Thyroid gland (tissue), 4 donors: ENCODE data around the gene TEX55. TPM values are rescaled to one million over a fixed set of nuclear protein-coding genes. Genes with fewer than 3 reads are reported as not detected.

Source experiments
- DNase-seq, 2 donors: peaks; one replicate each; pipeline ENCODE4 v3.0.0-alpha.2; 2019
- H3K27ac ChIP-seq, 3 donors: fragments of 200-600 bp; sonication (generic); 1 replicate in 2 of 3; 2 replicates in 1 of 3; pipeline ENCODE4 v1.5.1; 2016 to 2019; ENCODE audit warnings: mild to moderate bottlenecking in 1 of 3, moderate library complexity in 1 of 3
- H3K27me3 ChIP-seq: fragments of 200-600 bp; sonication (generic); one replicate; pipeline ENCODE4 v1.5.1; 2019
- H3K36me3 ChIP-seq, 2 donors: fragments of 200-600 bp; sonication (generic); one replicate each; pipeline ENCODE4 v1.5.1; 2016 to 2019
- H3K4me1 ChIP-seq, 2 donors: fragments of 200-600 bp; sonication (generic); one replicate each; pipeline ENCODE4 v1.5.1; 2017 to 2019
- H3K4me3 ChIP-seq, 3 donors: fragments of 200-600 bp; sonication (generic); replicated peaks in 1 of 3; 1 replicate in 2 of 3; 2 replicates in 1 of 3; pipeline ENCODE4 v1.5.1; 2016; ENCODE audit warnings: mild to moderate bottlenecking in 1 of 3
- H3K9me3 ChIP-seq: fragments of 200-600 bp; sonication (generic); one replicate; pipeline ENCODE4 v1.5.1; 2017
- POLR2A ChIP-seq, 2 donors: fragments of 450-650 bp; IDR thresholded peaks; one replicate each; pipeline ENCODE4 v1.6.1; 2017; ENCODE audit warnings: antibody characterized with exemption in 2 of 2, mild to moderate bottlenecking in 2 of 2, moderate library complexity in 1 of 2
- WGBS, 2 donors: methylation state at CpG; one replicate each; pipeline ENCODE4 v1.1.5; 2017; 5-methylcytosine and 5-hydroxymethylcytosine counted together
- intact Hi-C: fragments of 100-400 bp; cut with DNase I; formaldehyde crosslinking; loops from one replicate; pipeline ENCODE4 v1.15.1; 2023
- total RNA-seq, 4 donors: library from RNA; depleted of rRNA; stranded (reverse); fragments of >200 nt; gene quantifications; one replicate each; pipeline ENCODE4 v1.2.3, GENCODE V29; 2016
- TF ChIP-seq, protein P1 (sequence below), 6 experiments: fragments of 200-600 bp in 3 of 6; fragments of 450-650 bp in 3 of 6; sonication (generic) in 3 of 6; IDR thresholded peaks; one replicate each; pipeline ENCODE4 v1.5.1; 2016 to 2019; ENCODE audit warnings: antibody characterized with exemption in 6 of 6, mild to moderate bottlenecking in 2 of 6, inconsistent platforms in 1 of 6, moderate library complexity in 1 of 6

The TEX55 gene
- total RNA-seq, 4 donors from 2014 or later, result 0.27 TPM; not detected in 3

DNA sequence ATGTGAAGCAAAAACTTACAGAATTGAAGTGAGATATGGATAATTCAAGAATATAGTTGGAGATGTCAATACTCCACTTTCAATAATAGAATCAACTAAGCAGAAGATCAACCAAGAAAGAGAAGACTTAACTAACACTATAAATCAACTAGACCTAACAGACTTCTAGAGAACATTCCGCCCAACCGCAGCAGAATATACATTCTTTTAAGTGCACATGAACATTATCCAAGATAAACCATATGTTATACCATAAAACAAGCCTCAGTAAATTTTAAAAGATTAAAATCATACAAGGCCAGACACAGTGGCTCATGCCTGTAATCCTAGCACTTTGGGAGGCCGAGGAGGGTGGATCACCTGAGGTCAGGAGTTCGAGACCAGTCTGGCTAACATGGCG, 5.5 kb upstream of the TEX55 start:
- intact Hi-C loops, result no loop called here
- WGBS, 2 donors, result 91 to 93% methylated on average over 5 of the region's 5 CpGs
- TF ChIP-seq POLR2A (IDR thresholded peaks at IDR 0.05), result no peak
- TF ChIP-seq, protein P1, sequence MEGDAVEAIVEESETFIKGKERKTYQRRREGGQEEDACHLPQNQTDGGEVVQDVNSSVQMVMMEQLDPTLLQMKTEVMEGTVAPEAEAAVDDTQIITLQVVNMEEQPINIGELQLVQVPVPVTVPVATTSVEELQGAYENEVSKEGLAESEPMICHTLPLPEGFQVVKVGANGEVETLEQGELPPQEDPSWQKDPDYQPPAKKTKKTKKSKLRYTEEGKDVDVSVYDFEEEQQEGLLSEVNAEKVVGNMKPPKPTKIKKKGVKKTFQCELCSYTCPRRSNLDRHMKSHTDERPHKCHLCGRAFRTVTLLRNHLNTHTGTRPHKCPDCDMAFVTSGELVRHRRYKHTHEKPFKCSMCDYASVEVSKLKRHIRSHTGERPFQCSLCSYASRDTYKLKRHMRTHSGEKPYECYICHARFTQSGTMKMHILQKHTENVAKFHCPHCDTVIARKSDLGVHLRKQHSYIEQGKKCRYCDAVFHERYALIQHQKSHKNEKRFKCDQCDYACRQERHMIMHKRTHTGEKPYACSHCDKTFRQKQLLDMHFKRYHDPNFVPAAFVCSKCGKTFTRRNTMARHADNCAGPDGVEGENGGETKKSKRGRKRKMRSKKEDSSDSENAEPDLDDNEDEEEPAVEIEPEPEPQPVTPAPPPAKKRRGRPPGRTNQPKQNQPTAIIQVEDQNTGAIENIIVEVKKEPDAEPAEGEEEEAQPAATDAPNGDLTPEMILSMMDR (IDR thresholded peaks at IDR 0.05), result no peak
- DNase-seq, result no peak
- Histone ChIP-seq H3K4me1 (no peaks in the 10 kb centered on the region), H3K27me3 (no peaks in the 10 kb centered on the region), H3K4me3 (no peak overlapping the region), H3K9me3 (no peaks in the 10 kb centered on the region), H3K36me3 (no peaks in the 10 kb centered on the region), H3K27ac (no peak overlapping the region)

DNA sequence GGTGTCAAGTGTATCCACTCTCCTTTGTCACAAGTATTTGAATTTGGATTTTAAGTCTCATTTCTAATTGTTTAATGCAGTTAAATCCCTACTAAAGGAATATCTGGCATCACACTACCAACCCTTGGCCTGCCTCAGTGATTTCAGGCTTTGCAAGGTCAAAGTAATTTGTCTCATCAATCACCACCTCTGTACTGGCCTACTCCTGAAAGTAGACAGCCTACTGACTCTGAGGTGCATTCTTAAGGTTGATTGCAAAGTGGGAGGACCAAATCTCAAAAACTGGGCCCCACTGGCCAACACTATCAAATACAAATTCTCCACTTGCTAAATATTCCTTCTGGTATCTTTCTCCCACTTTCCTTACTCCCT, 851 bp upstream of the TEX55 start:
- DNase-seq, result no peak
- Histone ChIP-seq H3K4me3 (no peak overlapping the region), H3K36me3 (no peaks in the 10 kb centered on the region), H3K27me3 (no peaks in the 10 kb centered on the region), H3K4me1 (no peaks in the 10 kb centered on the region), H3K27ac (no peak overlapping the region), H3K9me3 (no peaks in the 10 kb centered on the region)
- intact Hi-C loops, result no loop called here
- TF ChIP-seq POLR2A (IDR thresholded peaks at IDR 0.05), result no peak
- TF ChIP-seq, protein P1 (IDR thresholded peaks at IDR 0.05), result no peak

DNA sequence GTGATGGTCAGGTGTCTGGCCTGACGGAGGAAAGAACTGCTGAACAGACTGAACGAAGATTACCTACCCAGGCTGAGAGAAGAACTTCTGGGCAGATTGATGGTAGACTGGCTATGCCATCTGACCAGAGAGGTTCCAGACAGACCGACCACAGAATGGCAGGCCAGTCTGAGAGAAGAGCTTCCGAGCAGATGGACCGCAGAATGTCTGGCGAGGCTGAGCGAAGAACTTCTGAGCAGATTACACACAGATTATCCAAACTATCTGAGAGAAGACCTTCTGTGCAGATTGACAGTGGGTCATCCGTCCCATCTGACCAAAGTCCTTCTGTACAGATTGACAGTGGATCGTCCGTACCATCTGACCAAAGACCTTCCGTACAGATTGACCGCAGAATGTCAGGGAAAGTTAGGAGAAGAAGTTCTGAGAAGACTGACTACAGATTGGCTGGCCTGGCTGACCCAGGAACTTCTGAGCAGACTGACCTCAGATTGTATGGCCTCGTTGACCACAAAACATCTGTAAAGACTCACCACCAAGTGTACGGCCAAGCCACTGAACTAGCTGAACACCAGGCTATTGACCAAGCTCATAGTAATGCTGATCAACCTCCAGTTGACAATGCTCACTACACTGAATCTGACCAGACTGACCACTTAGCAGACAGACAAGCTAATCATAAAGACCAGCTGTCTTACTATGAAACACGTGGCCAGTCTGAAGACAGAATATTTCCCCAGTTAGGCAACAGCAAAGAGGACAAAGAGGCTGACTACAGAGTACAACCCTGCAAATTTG, 812 bp downstream of the TEX55 start:
- Histone ChIP-seq H3K27ac (no peak overlapping the region), H3K4me3 (no peak overlapping the region), H3K4me1 (no peaks in the 10 kb centered on the region), H3K27me3 (no peaks in the 10 kb centered on the region), H3K9me3 (no peaks in the 10 kb centered on the region), H3K36me3 (no peaks in the 10 kb centered on the region)
- DNase-seq, result no peak
- intact Hi-C loops, result no loop called here
- 88 to 89% methylated on average over 15 of the region's 15 CpGs for WGBS, 2 donors
- TF ChIP-seq POLR2A (IDR thresholded peaks at IDR 0.05), result no peak
- TF ChIP-seq, protein P1 (IDR thresholded peaks at IDR 0.05), result no peak

DNA sequence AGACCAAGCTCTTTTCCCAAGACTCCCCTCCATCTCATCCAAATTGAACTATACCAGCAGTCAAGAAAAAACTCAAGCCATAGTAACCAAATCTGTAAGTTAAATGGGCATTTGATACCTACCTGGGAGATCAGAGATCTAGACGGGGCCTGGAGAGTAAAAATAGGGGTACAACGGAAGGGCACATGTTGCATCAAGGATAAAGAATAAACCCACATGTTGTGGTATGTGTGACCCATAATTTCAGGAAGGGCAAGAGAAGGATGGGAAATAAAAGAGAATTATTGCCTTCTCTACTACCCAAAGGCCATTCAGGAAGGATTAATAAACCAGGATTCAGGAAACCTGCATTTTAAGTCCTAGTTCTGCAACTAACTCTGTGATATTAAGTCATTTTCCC, 1.5 kb downstream of the TEX55 start:
- Histone ChIP-seq H3K9me3 (no peaks in the 10 kb centered on the region), H3K4me1 (no peaks in the 10 kb centered on the region), H3K27ac (no peak overlapping the region), H3K4me3 (no peak overlapping the region), H3K27me3 (no peaks in the 10 kb centered on the region), H3K36me3 (no peaks in the 10 kb centered on the region)
- DNase-seq, result no peak
- intact Hi-C loops, result no loop called here
- WGBS, 2 donors, result 49 to 50% methylated on average over 2 of the region's 2 CpGs
- TF ChIP-seq, protein P1 (IDR thresholded peaks at IDR 0.05), result no peak
- no peak for TF ChIP-seq POLR2A (IDR thresholded peaks at IDR 0.05)

DNA sequence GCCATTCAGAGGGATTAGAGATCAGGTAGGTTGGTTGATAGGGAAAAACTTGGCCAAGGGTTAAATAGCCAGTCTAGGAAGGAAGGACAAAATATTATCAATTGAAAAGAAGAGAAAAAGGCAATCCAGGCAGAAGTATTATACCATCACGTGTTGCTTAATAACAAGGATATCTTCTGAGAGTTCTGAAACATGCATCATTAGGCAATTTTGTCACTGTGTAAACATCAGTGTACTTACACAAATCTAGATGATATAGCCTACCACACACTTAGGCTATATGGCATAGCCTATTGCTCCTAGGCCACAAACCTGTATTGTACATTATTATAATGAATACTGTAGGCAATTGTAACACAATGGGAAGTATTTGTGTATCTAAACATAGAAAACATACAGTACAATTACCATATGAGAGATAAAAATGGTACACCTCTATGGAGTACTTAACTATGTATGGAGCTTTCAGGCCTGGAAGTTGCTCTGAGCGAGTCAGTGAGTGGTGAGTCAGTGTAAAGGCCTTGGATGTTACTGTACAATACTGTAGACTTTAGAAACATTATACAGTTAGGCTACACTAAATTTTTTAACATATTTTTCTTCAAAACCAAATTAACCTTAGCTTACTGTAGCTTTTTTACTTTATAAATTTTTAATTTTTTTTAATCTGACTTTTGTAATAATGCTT, 2.7 kb downstream of the TEX55 start:
- no peaks in the 10 kb centered on the region for H3K9me3 ChIP-seq
- no peak overlapping the region for H3K4me3 ChIP-seq
- TF ChIP-seq, protein P1 (IDR thresholded peaks at IDR 0.05), result no peak
- TF ChIP-seq POLR2A (IDR thresholded peaks at IDR 0.05), result no peak
- WGBS, 2 donors, result 93 to 96% methylated on average over 2 of the region's 2 CpGs
- no peaks in the 10 kb centered on the region for H3K27me3 ChIP-seq
- H3K36me3 ChIP-seq, result no peaks in the 10 kb centered on the region
- no peaks in the 10 kb centered on the region for H3K4me1 ChIP-seq
- intact Hi-C loops, result no loop called here
- no peak for DNase-seq
- H3K27ac ChIP-seq, result no peak overlapping the region
